ENCODE data around the gene ITGA1. TPM values are rescaled to one million over a fixed set of nuclear protein-coding genes. Genes with fewer than 3 reads are reported as not detected.

ITGA1 gene
- total and polyA plus RNA-seq, 4 donors: 24.2 to 187 (median 48.5) TPM

- WGBS: 70% methylated on average over 2 of the region's 2 CpGs
- DNase-seq (ENCODE audit: low spot score): no peak
- Histone ChIP-seq H3K9ac (ENCODE audit: low read depth in 1 of 2, low read length in 2 of 2) (no peak overlapping the region), H3K4me3 (ENCODE audit: low read depth in 1 of 3, low read length in 3 of 3) (no peak overlapping the region), H3K27ac (ENCODE audit: low read depth in 1 of 2, low read length in 2 of 2) (no peak overlapping the region), H3K9me3 (ENCODE audit: control insufficient read depth in 4 of 4, low read length in 3 of 4) (no peaks in the 10 kb centered on the region), H3K36me3 (ENCODE audit: control insufficient read depth in 4 of 4, insufficient read depth in 3 of 4, low read depth in 1 of 4, low read length in 3 of 4) (no peaks in the 10 kb centered on the region), H3K27me3 (ENCODE audit: control insufficient read depth in 4 of 4, insufficient read depth in 4 of 4, low read length in 3 of 4) (no peaks in the 10 kb centered on the region), H3K4me1 (ENCODE audit: control insufficient read depth in 4 of 4, insufficient read depth in 4 of 4, low read length in 3 of 4) (no peaks in the 10 kb centered on the region)
- TF ChIP-seq JUND (IDR thresholded peaks at IDR 0.05) (no peak), HNF4A (conservative IDR thresholded peaks at IDR 0.05) (no peak), HNF4G (IDR thresholded peaks at IDR 0.05) (no peak), RXRA (IDR thresholded peaks at IDR 0.05) (peak in 1 of 2 donors; percentile 28), FOXA1 (IDR thresholded peaks at IDR 0.05) (no peak), NR2F2 (IDR thresholded peaks at IDR 0.05) (no peak), CTCF (IDR thresholded peaks at IDR 0.05; ENCODE audit: low read depth, low read length, missing input control) (no peak)
Measured at GRCh38 chr5:52757527-52757926, 30.2 kb upstream of the ITGA1 start.

GRCh38 chr5:52758014-52758413 lies 29.7 kb upstream of the ITGA1 start:
- TF ChIP-seq HNF4G (IDR thresholded peaks at IDR 0.05) (no peak), TAF1 (conservative IDR thresholded peaks at IDR 0.05) (no peak), ZBTB33 (IDR thresholded peaks at IDR 0.05) (no peak), SP1 (IDR thresholded peaks at IDR 0.05) (no peak), RAD21 (IDR thresholded peaks at IDR 0.05) (no peak), YY1 (IDR thresholded peaks at IDR 0.05) (no peak), EGR1 (IDR thresholded peaks at IDR 0.05; ENCODE audit: low read depth in 2 of 2) (no peak), JUND (IDR thresholded peaks at IDR 0.05) (no peak), NR2F2 (IDR thresholded peaks at IDR 0.05) (no peak), RXRA (IDR thresholded peaks at IDR 0.05) (no peak), HNF4A (conservative IDR thresholded peaks at IDR 0.05) (no peak), CTCF (IDR thresholded peaks at IDR 0.05; ENCODE audit: low read depth, low read length, missing input control) (no peak), REST (IDR thresholded peaks at IDR 0.05) (no peak), MAX (IDR thresholded peaks at IDR 0.05) (no peak), GABPA (IDR thresholded peaks at IDR 0.05 in 1 of 2, conservative IDR thresholded peaks at IDR 0.05 in 1 of 2) (no peak), FOXA1 (IDR thresholded peaks at IDR 0.05) (no peak), FOXA2 (IDR thresholded peaks at IDR 0.05) (no peak)

More at GRCh38 chr5:52758014-52758413, 29.7 kb upstream of the ITGA1 start:
- Histone ChIP-seq H3K9ac (ENCODE audit: low read depth in 1 of 2, low read length in 2 of 2) (no peak overlapping the region), H3K4me1 (ENCODE audit: control insufficient read depth in 4 of 4, insufficient read depth in 4 of 4, low read length in 3 of 4) (no peaks in the 10 kb centered on the region), H3K4me3 (ENCODE audit: low read depth in 1 of 3, low read length in 3 of 3) (no peak overlapping the region), H3K27me3 (ENCODE audit: control insufficient read depth in 4 of 4, insufficient read depth in 4 of 4, low read length in 3 of 4) (no peaks in the 10 kb centered on the region), H3K9me3 (ENCODE audit: control insufficient read depth in 4 of 4, low read length in 3 of 4) (no peaks in the 10 kb centered on the region), H3K27ac (ENCODE audit: low read depth in 1 of 2, low read length in 2 of 2) (no peak overlapping the region), H3K36me3 (ENCODE audit: control insufficient read depth in 4 of 4, insufficient read depth in 3 of 4, low read depth in 1 of 4, low read length in 3 of 4) (no peaks in the 10 kb centered on the region)
- DNase-seq (ENCODE audit: low spot score): no peak
- WGBS: 91% methylated on average over 5 of the region's 5 CpGs

Measured in liver (tissue), 9 donors.